PC-9 (cell line): ENCODE measurements around the gene EPC2. TPM values are rescaled to one million over a fixed set of nuclear protein-coding genes. Genes with fewer than 3 reads are reported as not detected.

Source experiments
- BruUV-seq: library from RNA; stranded (reverse); fragments of 400-500 nt; replicated peaks from 2 replicates; lab custom pipeline; 2021; lab: Mats Ljungman, UMichigan
- CTCF ChIA-PET: fragments of 300-600 bp; sonication (Branson Sonifier 250); formaldehyde crosslinking; loops from one replicate; lab custom pipeline; 2022; ENCODE audit warnings: antibody characterized with exemption; lab: Charles Lee
- POLR2A ChIA-PET: fragments of 300-600 bp; sonication (Branson Sonifier 250); formaldehyde crosslinking; loops from one replicate; lab custom pipeline; 2022; ENCODE audit warnings: antibody characterized with exemption; ENCODE audit not compliant: unreplicated experiment; lab: Charles Lee
- DNase-seq, 2 experiments: peaks; one replicate each; pipeline versions ENCODE4 v3.0.0 to v3.0.0-alpha.2; 2015 to 2022; ENCODE audit warnings: mixed read lengths in 1 of 2
- H2AFZ ChIP-seq: fragments of 200-600 bp; sonication (generic); 2 replicates; pipeline ENCODE4 v1.8.1; 2017; ENCODE audit warnings: antibody characterized with exemption
- H3F3A ChIP-seq: fragments of 200-600 bp; sonication (generic); 2 replicates; pipeline ENCODE4 v1.8.1; 2017; ENCODE audit warnings: antibody characterized with exemption, mild to moderate bottlenecking, low read depth; ENCODE audit not compliant: insufficient read depth
- H3K27ac ChIP-seq: fragments of 200-600 bp; sonication (generic); 2 replicates; pipeline ENCODE4 v1.6.1; 2016; ENCODE audit warnings: mixed run types
- H3K27me3 ChIP-seq: fragments of 200-600 bp; sonication (generic); 2 replicates; pipeline ENCODE4 v1.6.1; 2016; ENCODE audit warnings: low read depth, mixed run types; ENCODE audit not compliant: insufficient read depth
- H3K36me3 ChIP-seq: fragments of 200-600 bp; sonication (generic); 2 replicates; pipeline ENCODE4 v1.6.1; 2016; ENCODE audit warnings: low read depth, mixed run types
- H3K4me1 ChIP-seq: fragments of 200-600 bp; sonication (generic); replicated peaks from 2 replicates; pipeline ENCODE4 v1.6.1; 2016; ENCODE audit warnings: mixed run types; ENCODE audit not compliant: insufficient read depth
- H3K4me2 ChIP-seq: fragments of 200-600 bp; sonication (generic); 2 replicates; pipeline ENCODE4 v1.6.1; 2017; ENCODE audit warnings: mixed run types
- H3K4me3 ChIP-seq: fragments of 200-600 bp; sonication (generic); 2 replicates; pipeline ENCODE4 v1.6.1; 2016; ENCODE audit warnings: mixed run types
- H3K79me2 ChIP-seq: fragments of 200-600 bp; sonication (generic); 2 replicates; pipeline ENCODE4 v1.6.1; 2017; ENCODE audit warnings: low read depth, mixed run types
- H3K9me2 ChIP-seq: fragments of 200-600 bp; sonication (generic); 2 replicates; pipeline ENCODE4 v1.8.1; 2017; ENCODE audit warnings: mild to moderate bottlenecking; ENCODE audit not compliant: insufficient read depth
- H3K9me3 ChIP-seq: fragments of 200-600 bp; sonication (generic); 2 replicates; pipeline ENCODE4 v1.8.1; 2016; ENCODE audit warnings: low read depth; ENCODE audit not compliant: insufficient read depth
- H4K20me1 ChIP-seq: fragments of 200-600 bp; sonication (generic); 2 replicates; pipeline ENCODE4 v1.8.1; 2017; ENCODE audit not compliant: insufficient read depth
- EZH2 ChIP-seq: fragments of 200-600 bp; sonication (generic); IDR thresholded peaks from 2 replicates; pipeline ENCODE4 v1.8.0; 2017; ENCODE audit warnings: antibody characterized with exemption, low read depth
- intact Hi-C: fragments of 100-400 bp; cut with micrococcal nuclease; formaldehyde crosslinking; loops from one replicate; pipeline ENCODE4 v1.10.0; 2022; ENCODE audit not compliant: unreplicated experiment
- total RNA-seq: library from RNA; stranded (reverse); gene quantifications from 2 replicates; pipeline ENCODE4 v1.2.3, GENCODE V29; 2021
- TF ChIP-seq, protein P1 (sequence below): fragments of 200-600 bp; sonication (generic); conservative IDR thresholded peaks from 2 replicates; pipeline ENCODE4 v1.6.1; 2017; ENCODE audit warnings: mixed run types, antibody characterized with exemption, mild to moderate bottlenecking, moderate library complexity

EPC2 gene
- total RNA-seq, 1 experiment from 2014 or later, result 29.8 TPM

DNA sequence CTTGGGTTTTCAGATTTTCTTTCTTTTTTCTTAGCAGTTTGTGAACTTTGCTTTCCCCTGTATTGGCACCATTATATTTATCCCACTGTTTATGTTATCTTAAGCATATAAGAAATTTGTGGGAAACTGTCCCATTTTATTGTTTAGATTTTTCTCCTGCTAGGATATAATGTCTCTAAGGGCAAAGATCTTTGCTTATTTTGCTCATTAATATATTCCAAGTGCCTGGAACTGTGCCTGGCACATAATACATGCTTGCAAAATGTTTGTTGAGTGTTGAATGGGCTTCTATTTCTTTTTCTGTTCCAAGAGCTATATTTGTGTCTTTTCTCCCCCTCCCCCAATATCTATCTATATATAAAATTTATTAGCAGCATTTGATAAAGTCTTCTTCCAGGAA is 5.4 kb downstream of the EPC2 start:
- Histone ChIP-seq H3K4me1 (no peaks in the 10 kb centered on the region; the same call in 1 of the 2 replicates), H3K9me2 (no peaks in the 10 kb centered on the region), H3F3A (no peaks in the 10 kb centered on the region), H3K4me3 (no peak overlapping the region), H3K79me2 (peaks cover 97% of the 10 kb centered on the region), H4K20me1 (peaks cover 81% of the 10 kb centered on the region), H3K27ac (no peak overlapping the region), H3K27me3 (no peaks in the 10 kb centered on the region), H3K4me2 (no peak overlapping the region), H3K9me3 (no peaks in the 10 kb centered on the region), H3K36me3 (no peaks in the 10 kb centered on the region), H2AFZ (no peak overlapping the region)
- TF ChIP-seq EZH2, result no peak
- TF ChIP-seq, protein P1, sequence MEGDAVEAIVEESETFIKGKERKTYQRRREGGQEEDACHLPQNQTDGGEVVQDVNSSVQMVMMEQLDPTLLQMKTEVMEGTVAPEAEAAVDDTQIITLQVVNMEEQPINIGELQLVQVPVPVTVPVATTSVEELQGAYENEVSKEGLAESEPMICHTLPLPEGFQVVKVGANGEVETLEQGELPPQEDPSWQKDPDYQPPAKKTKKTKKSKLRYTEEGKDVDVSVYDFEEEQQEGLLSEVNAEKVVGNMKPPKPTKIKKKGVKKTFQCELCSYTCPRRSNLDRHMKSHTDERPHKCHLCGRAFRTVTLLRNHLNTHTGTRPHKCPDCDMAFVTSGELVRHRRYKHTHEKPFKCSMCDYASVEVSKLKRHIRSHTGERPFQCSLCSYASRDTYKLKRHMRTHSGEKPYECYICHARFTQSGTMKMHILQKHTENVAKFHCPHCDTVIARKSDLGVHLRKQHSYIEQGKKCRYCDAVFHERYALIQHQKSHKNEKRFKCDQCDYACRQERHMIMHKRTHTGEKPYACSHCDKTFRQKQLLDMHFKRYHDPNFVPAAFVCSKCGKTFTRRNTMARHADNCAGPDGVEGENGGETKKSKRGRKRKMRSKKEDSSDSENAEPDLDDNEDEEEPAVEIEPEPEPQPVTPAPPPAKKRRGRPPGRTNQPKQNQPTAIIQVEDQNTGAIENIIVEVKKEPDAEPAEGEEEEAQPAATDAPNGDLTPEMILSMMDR, result no peak
- ChIA-PET CTCF (no interaction called here), POLR2A (no interaction called here)
- intact Hi-C loops, result loop anchor here (10.0 kb wide), 3 partner anchors 225 to 625 kb away; partner anchors contain the start of genes KIF5C, MBD5 and ORC4
- DNase-seq, result no peak
- no TSS peak for BruUV-seq

DNA sequence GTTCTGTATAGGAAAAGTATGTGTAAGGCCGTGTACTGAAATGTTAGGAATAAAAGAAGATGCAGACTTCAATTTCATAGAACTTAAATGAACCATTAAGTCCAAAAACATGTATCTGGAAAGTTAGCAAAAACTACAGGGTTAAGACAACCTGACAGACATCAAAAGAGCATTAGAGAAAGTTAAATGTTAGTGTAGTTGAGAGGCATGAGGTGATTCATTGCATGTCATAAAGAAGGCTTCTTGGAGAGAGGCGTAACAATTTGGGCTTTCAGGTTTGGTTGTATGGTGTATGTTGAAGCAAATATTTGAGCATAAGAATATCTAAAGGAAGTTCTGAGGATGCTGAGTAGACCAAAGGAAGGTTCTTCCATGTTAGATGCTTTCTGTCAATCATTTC is 6.3 kb downstream of the EPC2 start:
- H3K27me3 ChIP-seq, result no peaks in the 10 kb centered on the region
- no peaks in the 10 kb centered on the region for H3K9me2 ChIP-seq
- H3K27ac ChIP-seq, result no peak overlapping the region
- H3K4me3 ChIP-seq, result no peak overlapping the region
- TF ChIP-seq, protein P1, result no peak
- no peak for TF ChIP-seq EZH2
- no peak overlapping the region for H2AFZ ChIP-seq
- no peaks in the 10 kb centered on the region for H3K36me3 ChIP-seq
- H3K79me2 ChIP-seq, result peaks cover 100% of the 10 kb centered on the region
- BruUV-seq, result no TSS peak
- CTCF ChIA-PET, result no interaction called here
- H3K4me2 ChIP-seq, result no peak overlapping the region
- no peaks in the 10 kb centered on the region; the same call in 1 of the 2 replicates for H3K4me1 ChIP-seq
- H3F3A ChIP-seq, result no peaks in the 10 kb centered on the region
- DNase-seq, result no peak
- POLR2A ChIA-PET, result no interaction called here
- intact Hi-C loops, result no loop called here
- no peaks in the 10 kb centered on the region for H3K9me3 ChIP-seq
- H4K20me1 ChIP-seq, result peaks cover 85% of the 10 kb centered on the region

DNA sequence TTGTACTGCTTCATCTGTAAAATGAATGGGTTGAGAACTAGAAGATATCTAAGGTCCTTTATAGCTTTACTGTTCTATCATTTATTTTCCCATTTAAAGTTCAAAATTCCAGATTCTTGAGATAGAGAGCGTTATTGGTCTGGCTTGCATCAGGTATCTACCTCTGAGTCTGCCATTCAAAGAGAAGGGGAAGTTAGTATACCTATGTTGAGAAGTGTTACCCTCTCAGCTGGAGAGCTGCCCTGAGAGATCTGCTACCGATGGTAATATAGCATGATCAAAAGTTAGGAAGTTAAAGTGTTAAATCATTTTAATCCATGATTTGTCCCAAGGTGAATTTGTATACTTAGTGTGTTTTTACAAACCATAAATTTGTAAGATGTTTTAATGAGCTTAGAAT is 7.4 kb downstream of the EPC2 start:
- POLR2A ChIA-PET, result no interaction called here
- Histone ChIP-seq H3K79me2 (peaks cover 100% of the 10 kb centered on the region), H3K9me3 (no peaks in the 10 kb centered on the region), H3K36me3 (no peaks in the 10 kb centered on the region), H3F3A (no peaks in the 10 kb centered on the region), H3K9me2 (no peaks in the 10 kb centered on the region), H2AFZ (no peak overlapping the region), H3K4me2 (no peak overlapping the region), H4K20me1 (peaks cover 85% of the 10 kb centered on the region), H3K27me3 (no peaks in the 10 kb centered on the region), H3K27ac (no peak overlapping the region), H3K4me3 (no peak overlapping the region), H3K4me1 (no peaks in the 10 kb centered on the region)
- TF ChIP-seq, protein P1, result no peak
- TF ChIP-seq EZH2, result no peak
- CTCF ChIA-PET, result no interaction called here
- no peak for DNase-seq
- intact Hi-C loops, result no loop called here
- BruUV-seq, result no TSS peak
